Fibroblast of the aortic adventitia (primary cell): ENCODE results near the gene ITSN1. TPM values are rescaled to one million over a fixed set of nuclear protein-coding genes. Genes with fewer than 3 reads are reported as not detected.
"Not testable (repeated sequence)": the region's sequence is repeated elsewhere in the genome, so short reads cannot be mapped to it uniquely, and the experiment has no call there.

Experiments
- DNase-seq: peaks from one replicate; pipeline ENCODE4 v3.0.0-alpha.2; 2010; ENCODE audit warnings: low read depth
- H3K4me3 ChIP-seq: 2 replicates; pipeline ENCODE4 v1.5.1; 2011; ENCODE audit warnings: low read depth, mild to moderate bottlenecking, control low read depth, low read length, moderate library complexity
- CTCF ChIP-seq: IDR thresholded peaks from 2 replicates; pipeline ENCODE4 v1.5.1; 2011; ENCODE audit warnings: mild to moderate bottlenecking, low read length, control low read depth, inconsistent platforms; ENCODE audit not compliant: insufficient read depth
- total RNA-seq: library from RNA; depleted of rRNA; stranded (reverse); fragments of >200 nt; gene quantifications from 2 replicates; pipeline ENCODE4 v1.2.3, GENCODE V29; 2012; ENCODE audit warnings: low replicate concordance

Gene ITSN1
- total RNA-seq, 1 donor: 35.0 TPM

- no peak for DNase-seq
- TF ChIP-seq CTCF: no peak
Observed at GRCh38 chr21:33783187-33783979, 141.1 kb downstream of the ITSN1 start.

GRCh38 chr21:33787431-33787830 lies 145.1 kb downstream of the ITSN1 start:
- TF ChIP-seq CTCF: no peak
- DNase-seq: no peak
- H3K4me3 ChIP-seq: no peak overlapping the region

More at GRCh38 chr21:33783187-33783979, 141.1 kb downstream of the ITSN1 start:
- H3K4me3 ChIP-seq: no peak overlapping the region

GRCh38 chr21:33788438-33788837 lies 146.1 kb downstream of the ITSN1 start:
- not testable (repeated sequence) for DNase-seq, H3K4me3 ChIP-seq

GRCh38 chr21:33789697-33790096 lies 147.4 kb downstream of the ITSN1 start:
- DNase-seq: peak; percentile 67
- no peak overlapping the region for H3K4me3 ChIP-seq
- no peak for TF ChIP-seq CTCF

- no peak for DNase-seq
Observed at GRCh38 chr21:33791073-33791472, 148.8 kb downstream of the ITSN1 start.

GRCh38 chr21:33794596-33794995 lies 152.3 kb downstream of the ITSN1 start:
- no peak overlapping the region for H3K4me3 ChIP-seq
- DNase-seq: no peak
- no peak for TF ChIP-seq CTCF

More at GRCh38 chr21:33791073-33791472, 148.8 kb downstream of the ITSN1 start:
- no peak for TF ChIP-seq CTCF
- no peak overlapping the region for H3K4me3 ChIP-seq

- no peak overlapping the region for H3K4me3 ChIP-seq
- DNase-seq: no peak
- no peak for TF ChIP-seq CTCF
Observed at GRCh38 chr21:33797565-33797964, 155.3 kb downstream of the ITSN1 start.
